DND-41 (cell line): ENCODE measurements around the gene HCAR2.

Experiments used
- CTCF ChIP-seq: IDR thresholded peaks from 2 replicates; pipeline ENCODE4 v1.5.1; 2012; ENCODE audit warnings: borderline replicate concordance, low read length, moderate library complexity, mild to moderate bottlenecking; ENCODE audit not compliant: poor library complexity, severe bottlenecking; ENCODE audit errors: extremely low read depth
- EZH2 ChIP-seq: IDR thresholded peaks from 3 replicates; pipeline ENCODE4 v1.6.1; 2012; ENCODE audit warnings: borderline replicate concordance, low read depth, mild to moderate bottlenecking, moderate library complexity, low read length, inconsistent platforms; ENCODE audit not compliant: severe bottlenecking

- TF ChIP-seq CTCF: no peak
- TF ChIP-seq EZH2: no peak
Observed at GRCh38 chr12:122656298-122656697, 46.9 kb downstream of the HCAR2 start.
